ENCODE data around the gene SLC11A2. TPM values are rescaled to one million over a fixed set of nuclear protein-coding genes. Genes with fewer than 3 reads are reported as not detected.
"Not testable (repeated sequence)": the region's sequence is repeated elsewhere in the genome, so short reads cannot be mapped to it uniquely, and the experiment has no call there.

The SLC11A2 gene
- total RNA-seq, 1 experiment from 2014 or later = 47.4 TPM

GRCh38 chr12:51020448-51021182 is 5.6 kb downstream of the SLC11A2 start:
- H3K27ac ChIP-seq (ENCODE audit: low read length) = no peak overlapping the region
- H3K9me3 ChIP-seq (ENCODE audit: low read length) = no peaks in the 10 kb centered on the region
- no peak overlapping the region for H3K4me3 ChIP-seq (ENCODE audit: low read length)
- H3K79me2 ChIP-seq (ENCODE audit: low read length) = peaks cover 100% of the 10 kb centered on the region
- H4K20me1 ChIP-seq (ENCODE audit: insufficient read depth, low read depth, low read length) = no peaks in the 10 kb centered on the region
- H3K9me2 ChIP-seq (replicated peaks; ENCODE audit: insufficient read depth, low read length) = no peaks in the 10 kb centered on the region
- H3K36me3 ChIP-seq (ENCODE audit: insufficient read depth, low read length) = no peaks in the 10 kb centered on the region
- H3K4me1 ChIP-seq (ENCODE audit: low read length) = peaks cover 39% of the 10 kb centered on the region
- no peaks in the 10 kb centered on the region for H3K27me3 ChIP-seq (ENCODE audit: low read length)
- no peak for DNase-seq
- H3K4me2 ChIP-seq (ENCODE audit: low read depth, low read length, poor library complexity, severe bottlenecking) = no peak overlapping the region
- H3K9ac ChIP-seq (ENCODE audit: low read length) = no peak overlapping the region
- no peak overlapping the region for H2AFZ ChIP-seq (ENCODE audit: low read length)

- H3K79me2 ChIP-seq (ENCODE audit: low read length) = peaks cover 97% of the 10 kb centered on the region
- DNase-seq = no peak
Measured at GRCh38 chr12:51019927-51020326, 6.3 kb downstream of the SLC11A2 start.

GRCh38 chr12:51018956-51019355 is 7.2 kb downstream of the SLC11A2 start:
- Histone ChIP-seq H3K9me3 (ENCODE audit: low read length) (no peaks in the 10 kb centered on the region), H3K79me2 (ENCODE audit: low read length) (peaks cover 96% of the 10 kb centered on the region)

More at GRCh38 chr12:51019927-51020326, 6.3 kb downstream of the SLC11A2 start:
- no peaks in the 10 kb centered on the region for H3K9me2 ChIP-seq (replicated peaks; ENCODE audit: insufficient read depth, low read length)
- no peak overlapping the region for H3K27ac ChIP-seq (ENCODE audit: low read length)
- no peak overlapping the region for H3K4me3 ChIP-seq (ENCODE audit: low read length)
- H3K36me3 ChIP-seq (ENCODE audit: insufficient read depth, low read length) = no peaks in the 10 kb centered on the region
- H3K9ac ChIP-seq (ENCODE audit: low read length) = no peak overlapping the region
- no peaks in the 10 kb centered on the region for H3K27me3 ChIP-seq (ENCODE audit: low read length)
- H3K4me1 ChIP-seq (ENCODE audit: low read length) = peaks cover 36% of the 10 kb centered on the region
- no peaks in the 10 kb centered on the region for H4K20me1 ChIP-seq (ENCODE audit: insufficient read depth, low read depth, low read length)
- H3K4me2 ChIP-seq (ENCODE audit: low read depth, low read length, poor library complexity, severe bottlenecking) = no peak overlapping the region
- no peaks in the 10 kb centered on the region for H3K9me3 ChIP-seq (ENCODE audit: low read length)
- H2AFZ ChIP-seq (ENCODE audit: low read length) = no peak overlapping the region

GRCh38 chr12:51017452-51017851 is 8.7 kb downstream of the SLC11A2 start:
- DNase-seq = no peak
- Histone ChIP-seq H3K4me3 (ENCODE audit: low read length) (no peak overlapping the region), H3K9me3 (ENCODE audit: low read length) (no peaks in the 10 kb centered on the region), H3K9me2 (replicated peaks; ENCODE audit: insufficient read depth, low read length) (no peaks in the 10 kb centered on the region), H3K4me1 (ENCODE audit: low read length) (peaks cover 27% of the 10 kb centered on the region), H3K79me2 (ENCODE audit: low read length) (peaks cover 96% of the 10 kb centered on the region), H3K4me2 (ENCODE audit: low read depth, low read length, poor library complexity, severe bottlenecking) (no peak overlapping the region), H3K9ac (ENCODE audit: low read length) (no peak overlapping the region), H4K20me1 (ENCODE audit: insufficient read depth, low read depth, low read length) (no peaks in the 10 kb centered on the region), H3K27ac (ENCODE audit: low read length) (no peak overlapping the region), H2AFZ (ENCODE audit: low read length) (no peak overlapping the region), H3K27me3 (ENCODE audit: low read length) (no peaks in the 10 kb centered on the region), H3K36me3 (ENCODE audit: insufficient read depth, low read length) (no peaks in the 10 kb centered on the region)

More at GRCh38 chr12:51018956-51019355, 7.2 kb downstream of the SLC11A2 start:
- no peaks in the 10 kb centered on the region for H3K36me3 ChIP-seq (ENCODE audit: insufficient read depth, low read length)
- H2AFZ ChIP-seq (ENCODE audit: low read length) = no peak overlapping the region
- no peaks in the 10 kb centered on the region for H3K27me3 ChIP-seq (ENCODE audit: low read length)
- peaks cover 26% of the 10 kb centered on the region for H3K4me1 ChIP-seq (ENCODE audit: low read length)
- H4K20me1 ChIP-seq (ENCODE audit: insufficient read depth, low read depth, low read length) = no peaks in the 10 kb centered on the region
- no peaks in the 10 kb centered on the region for H3K9me2 ChIP-seq (replicated peaks; ENCODE audit: insufficient read depth, low read length)
- H3K9ac ChIP-seq (ENCODE audit: low read length) = no peak overlapping the region
- H3K4me3 ChIP-seq (ENCODE audit: low read length) = no peak overlapping the region
- H3K4me2 ChIP-seq (ENCODE audit: low read depth, low read length, poor library complexity, severe bottlenecking) = no peak overlapping the region
- no peak for DNase-seq
- no peak overlapping the region for H3K27ac ChIP-seq (ENCODE audit: low read length)

GRCh38 chr12:51014467-51014866 is 11.7 kb downstream of the SLC11A2 start:
- not testable (repeated sequence) for DNase-seq; H3K4me3 ChIP-seq (ENCODE audit: low read length); H3K36me3 ChIP-seq (ENCODE audit: insufficient read depth, low read length); H3K9ac ChIP-seq (ENCODE audit: low read length); H3K9me2 ChIP-seq (replicated peaks; ENCODE audit: insufficient read depth, low read length); H3K4me2 ChIP-seq (ENCODE audit: low read depth, low read length, poor library complexity, severe bottlenecking); H3K27me3 ChIP-seq (ENCODE audit: low read length); H2AFZ ChIP-seq (ENCODE audit: low read length); H4K20me1 ChIP-seq (ENCODE audit: insufficient read depth, low read depth, low read length); H3K9me3 ChIP-seq (ENCODE audit: low read length); H3K27ac ChIP-seq (ENCODE audit: low read length)
- H3K79me2 ChIP-seq (ENCODE audit: low read length) = peaks cover 95% of the 10 kb centered on the region
- peaks cover 14% of the 10 kb centered on the region for H3K4me1 ChIP-seq (ENCODE audit: low read length)

GRCh38 chr12:51013441-51013840 is 12.7 kb downstream of the SLC11A2 start:
- Histone ChIP-seq H3K27ac (ENCODE audit: low read length) (no peak overlapping the region), H3K79me2 (ENCODE audit: low read length) (peaks cover 94% of the 10 kb centered on the region), H3K9me3 (ENCODE audit: low read length) (no peaks in the 10 kb centered on the region), H2AFZ (ENCODE audit: low read length) (no peak overlapping the region), H3K27me3 (ENCODE audit: low read length) (no peaks in the 10 kb centered on the region), H3K4me3 (ENCODE audit: low read length) (no peak overlapping the region), H4K20me1 (ENCODE audit: insufficient read depth, low read depth, low read length) (no peaks in the 10 kb centered on the region), H3K36me3 (ENCODE audit: insufficient read depth, low read length) (0 out of 2 replicates have a peak, but pooled peaks cover under 1% of the 10 kb centered on the region), H3K9ac (ENCODE audit: low read length) (no peak overlapping the region), H3K4me2 (ENCODE audit: low read depth, low read length, poor library complexity, severe bottlenecking) (no peak overlapping the region), H3K4me1 (ENCODE audit: low read length) (peaks cover 23% of the 10 kb centered on the region), H3K9me2 (replicated peaks; ENCODE audit: insufficient read depth, low read length) (no peaks in the 10 kb centered on the region)
- no peak for DNase-seq

- Histone ChIP-seq H3K9me3 (ENCODE audit: low read length) (no peaks in the 10 kb centered on the region), H3K27ac (ENCODE audit: low read length) (no peak overlapping the region), H3K79me2 (ENCODE audit: low read length) (peaks cover 89% of the 10 kb centered on the region), H2AFZ (ENCODE audit: low read length) (no peak overlapping the region), H3K9me2 (replicated peaks; ENCODE audit: insufficient read depth, low read length) (no peaks in the 10 kb centered on the region), H3K9ac (ENCODE audit: low read length) (no peak overlapping the region), H3K27me3 (ENCODE audit: low read length) (no peaks in the 10 kb centered on the region), H3K4me3 (ENCODE audit: low read length) (no peak overlapping the region), H3K4me1 (ENCODE audit: low read length) (peaks cover 23% of the 10 kb centered on the region), H3K36me3 (ENCODE audit: insufficient read depth, low read length) (0 out of 2 replicates have a peak, but pooled peaks cover 6% of the 10 kb centered on the region), H4K20me1 (ENCODE audit: insufficient read depth, low read depth, low read length) (no peaks in the 10 kb centered on the region), H3K4me2 (ENCODE audit: low read depth, low read length, poor library complexity, severe bottlenecking) (no peak overlapping the region)
- no peak for DNase-seq
Measured at GRCh38 chr12:51012570-51013236, 13.5 kb downstream of the SLC11A2 start.

- no peaks in the 10 kb centered on the region for H3K9me2 ChIP-seq (replicated peaks; ENCODE audit: insufficient read depth, low read length)
- no peaks in the 10 kb centered on the region for H3K27me3 ChIP-seq (ENCODE audit: low read length)
Measured at GRCh38 chr12:51011955-51012354, 14.2 kb downstream of the SLC11A2 start.

More at GRCh38 chr12:51011955-51012354, 14.2 kb downstream of the SLC11A2 start:
- Histone ChIP-seq H2AFZ (ENCODE audit: low read length) (no peak overlapping the region), H4K20me1 (ENCODE audit: insufficient read depth, low read depth, low read length) (no peaks in the 10 kb centered on the region), H3K9me3 (ENCODE audit: low read length) (no peaks in the 10 kb centered on the region), H3K79me2 (ENCODE audit: low read length) (peaks cover 81% of the 10 kb centered on the region), H3K27ac (ENCODE audit: low read length) (no peak overlapping the region), H3K4me3 (ENCODE audit: low read length) (no peak overlapping the region), H3K36me3 (ENCODE audit: insufficient read depth, low read length) (0 out of 2 replicates have a peak, but pooled peaks cover 6% of the 10 kb centered on the region), H3K4me2 (ENCODE audit: low read depth, low read length, poor library complexity, severe bottlenecking) (no peak overlapping the region), H3K4me1 (ENCODE audit: low read length) (peaks cover 23% of the 10 kb centered on the region), H3K9ac (ENCODE audit: low read length) (no peak overlapping the region)
- DNase-seq = no peak

All from Karpas-422 (cell line).